DMS79 treated with DMSO at 0.1 percent for 48 hours (cell line): ENCODE measurements around the gene USP11.

Source experiments
- DNase-seq: peaks from one replicate; lab custom pipeline; 2025; lab: John Stamatoyannopoulos, UW

The USP11 gene

GRCh38 chrX:47224896-47225290, 7.9 kb upstream of the USP11 start:
- no peak for DNase-seq

- DNase-seq = no peak
Observed at GRCh38 chrX:47226071-47226470, 6.7 kb upstream of the USP11 start.

GRCh38 chrX:47226531-47227333, 6.1 kb upstream of the USP11 start:
- no peak for DNase-seq

GRCh38 chrX:47227334-47227583, 5.5 kb upstream of the USP11 start:
- DNase-seq = no peak

- DNase-seq = no peak
Observed at GRCh38 chrX:47228550-47229270, 4.1 kb upstream of the USP11 start.

- no peak for DNase-seq
Observed at GRCh38 chrX:47229427-47229826, 3.4 kb upstream of the USP11 start.

- DNase-seq = no peak
Observed at GRCh38 chrX:47230136-47230868, 2.5 kb upstream of the USP11 start.

GRCh38 chrX:47231167-47231566, 1.6 kb upstream of the USP11 start:
- no peak for DNase-seq

GRCh38 chrX:47232197-47232802, 509 bp upstream of the USP11 start:
- DNase-seq = no peak

GRCh38 chrX:47233333-47234113, 714 bp downstream of the USP11 start:
- peak; percentile 90 for DNase-seq

GRCh38 chrX:47234583-47234982, 1.8 kb downstream of the USP11 start:
- DNase-seq = no peak

GRCh38 chrX:47235691-47236103, 2.9 kb downstream of the USP11 start:
- DNase-seq = no peak

- DNase-seq = no peak
Observed at GRCh38 chrX:47239199-47239598, 6.4 kb downstream of the USP11 start.

GRCh38 chrX:47239898-47240545, 7.2 kb downstream of the USP11 start:
- no peak for DNase-seq

GRCh38 chrX:47240619-47241018, 7.8 kb downstream of the USP11 start:
- DNase-seq = no peak

- DNase-seq = no peak
Observed at GRCh38 chrX:47241201-47242011, 8.6 kb downstream of the USP11 start.

- DNase-seq = no peak
Observed at GRCh38 chrX:47242321-47242720, 9.5 kb downstream of the USP11 start.

GRCh38 chrX:47243351-47243750, 10.5 kb downstream of the USP11 start:
- DNase-seq = no peak

- no peak for DNase-seq
Observed at GRCh38 chrX:47244676-47245075, 11.9 kb downstream of the USP11 start.

GRCh38 chrX:47245156-47245555, 12.3 kb downstream of the USP11 start:
- DNase-seq = no peak
